ENCODE results near the gene WFS1.

The WFS1 gene, protein sequence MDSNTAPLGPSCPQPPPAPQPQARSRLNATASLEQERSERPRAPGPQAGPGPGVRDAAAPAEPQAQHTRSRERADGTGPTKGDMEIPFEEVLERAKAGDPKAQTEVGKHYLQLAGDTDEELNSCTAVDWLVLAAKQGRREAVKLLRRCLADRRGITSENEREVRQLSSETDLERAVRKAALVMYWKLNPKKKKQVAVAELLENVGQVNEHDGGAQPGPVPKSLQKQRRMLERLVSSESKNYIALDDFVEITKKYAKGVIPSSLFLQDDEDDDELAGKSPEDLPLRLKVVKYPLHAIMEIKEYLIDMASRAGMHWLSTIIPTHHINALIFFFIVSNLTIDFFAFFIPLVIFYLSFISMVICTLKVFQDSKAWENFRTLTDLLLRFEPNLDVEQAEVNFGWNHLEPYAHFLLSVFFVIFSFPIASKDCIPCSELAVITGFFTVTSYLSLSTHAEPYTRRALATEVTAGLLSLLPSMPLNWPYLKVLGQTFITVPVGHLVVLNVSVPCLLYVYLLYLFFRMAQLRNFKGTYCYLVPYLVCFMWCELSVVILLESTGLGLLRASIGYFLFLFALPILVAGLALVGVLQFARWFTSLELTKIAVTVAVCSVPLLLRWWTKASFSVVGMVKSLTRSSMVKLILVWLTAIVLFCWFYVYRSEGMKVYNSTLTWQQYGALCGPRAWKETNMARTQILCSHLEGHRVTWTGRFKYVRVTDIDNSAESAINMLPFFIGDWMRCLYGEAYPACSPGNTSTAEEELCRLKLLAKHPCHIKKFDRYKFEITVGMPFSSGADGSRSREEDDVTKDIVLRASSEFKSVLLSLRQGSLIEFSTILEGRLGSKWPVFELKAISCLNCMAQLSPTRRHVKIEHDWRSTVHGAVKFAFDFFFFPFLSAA

DNA sequence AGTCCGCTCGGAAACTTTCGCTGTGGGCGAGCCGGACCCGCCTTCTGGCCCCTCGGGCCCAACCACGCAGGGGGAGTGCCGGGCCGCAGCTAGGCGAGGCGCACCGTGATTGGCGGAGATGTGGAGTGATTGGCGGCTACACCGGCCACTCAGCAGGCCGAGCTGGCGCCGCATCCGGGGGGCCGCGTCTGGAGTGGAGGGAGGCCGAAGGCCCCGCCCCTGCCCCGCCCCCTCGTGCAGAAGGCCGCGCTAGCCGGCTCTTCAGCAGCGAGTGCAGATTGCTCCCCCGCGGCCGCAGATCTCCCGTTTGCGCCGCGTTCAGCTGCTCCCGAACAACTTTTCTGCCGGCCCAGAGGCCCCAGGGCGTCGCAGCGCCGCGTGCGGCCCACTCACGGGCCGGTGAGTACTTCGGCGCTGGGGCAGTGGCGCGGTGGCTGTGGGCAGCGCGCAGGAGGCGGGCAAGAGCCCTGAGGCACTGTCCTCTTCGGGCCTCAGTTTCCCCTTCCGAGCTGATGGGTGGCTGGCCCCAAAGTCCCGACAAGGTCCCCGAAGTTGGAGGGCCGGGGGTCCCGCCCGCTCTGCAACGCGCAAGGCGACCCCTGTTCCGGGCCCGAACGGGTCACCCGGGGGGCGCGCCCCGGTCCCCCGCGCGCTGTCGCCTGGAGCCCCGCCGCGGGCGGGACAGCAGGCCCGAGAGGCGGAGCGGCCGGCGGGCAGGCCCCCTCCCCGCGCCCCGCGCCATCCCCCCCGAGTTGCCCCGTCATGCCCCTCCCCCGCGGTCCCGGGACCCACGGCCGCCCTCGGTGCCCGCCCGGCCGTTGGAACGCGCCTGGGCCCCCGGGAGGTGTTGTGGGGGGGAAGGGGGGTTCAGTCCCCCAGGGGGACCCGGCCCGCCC lies at the start of gene WFS1:
TSS of gene WFS1 (plus strand) at position 235 of the 896 bp plus-strand sequence. CDS start 7,606 bp downstream, outside the sequence.
- peak; percentile 86 for DNase-seq

DNA sequence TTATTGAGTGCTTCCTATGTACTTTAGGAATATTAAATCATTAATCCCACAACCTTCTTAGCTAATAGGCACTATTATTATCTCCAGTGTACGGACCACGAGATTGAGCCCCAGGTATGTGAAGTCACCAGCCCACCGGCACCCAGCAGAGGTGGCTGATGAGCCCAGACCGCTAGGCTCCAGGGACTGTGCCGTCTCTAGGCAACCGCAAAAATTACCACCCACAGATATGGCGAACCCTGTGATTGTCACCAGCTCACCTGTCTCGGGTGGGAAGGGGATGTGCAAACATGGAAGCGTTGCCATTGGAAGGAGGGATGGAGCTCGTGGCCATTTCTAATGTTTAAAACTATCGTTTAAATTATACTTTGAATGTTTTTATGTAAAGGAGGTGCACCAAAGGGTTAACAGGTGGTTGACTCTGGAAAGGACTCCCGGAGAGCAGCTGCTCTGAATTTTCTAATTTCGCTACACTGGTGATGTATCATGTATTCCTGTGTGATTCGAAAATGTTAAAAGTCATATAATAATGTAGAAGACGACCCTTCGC lies 48.3 kb upstream of the WFS1 start:
- no peak for DNase-seq

DNA sequence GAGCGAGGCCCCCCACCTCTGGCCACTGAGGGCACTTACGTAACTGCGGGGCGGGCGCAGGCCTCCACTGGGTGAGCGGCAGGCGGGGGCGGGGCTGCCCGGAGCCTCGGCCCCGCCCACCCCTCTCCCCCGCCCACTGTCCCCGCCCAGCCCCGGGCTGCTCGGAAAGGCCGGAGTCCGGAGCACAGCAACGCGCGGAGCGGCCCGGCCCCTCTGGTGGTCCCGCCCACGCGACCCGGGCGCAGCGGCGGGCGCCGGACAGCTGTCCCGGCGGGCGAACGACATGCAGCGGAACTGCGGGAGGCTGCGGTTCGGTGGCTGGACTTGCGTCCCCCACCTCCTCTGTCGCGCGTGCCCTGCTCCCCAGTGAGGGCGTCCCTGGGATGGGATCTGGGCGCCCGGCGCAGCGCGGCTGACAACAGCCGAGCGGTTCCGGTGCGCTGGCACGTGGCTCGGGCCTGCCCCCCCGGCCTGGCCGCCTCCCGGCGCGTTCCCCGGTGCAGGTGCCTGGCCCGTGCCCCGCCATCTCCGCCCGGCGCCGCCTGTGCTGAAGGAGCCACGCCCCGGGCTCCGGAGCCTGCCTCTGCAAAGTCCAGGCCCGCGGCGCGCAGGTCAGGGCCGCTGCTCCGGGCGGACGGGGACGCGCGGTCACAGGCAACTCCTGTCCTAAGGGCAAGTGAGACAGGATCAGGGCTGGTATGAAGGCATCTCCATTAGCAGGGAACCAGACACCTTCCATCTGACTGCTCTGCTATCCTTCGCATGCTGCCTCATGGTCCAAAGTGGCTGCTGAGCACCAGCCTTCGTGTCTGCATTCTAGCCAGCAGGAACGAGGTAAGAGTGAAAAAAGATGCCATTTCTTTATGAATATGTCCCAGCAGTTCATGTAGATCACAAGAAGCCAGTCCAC lies 47.5 kb upstream of the WFS1 start:
- DNase-seq: no peak

DNA sequence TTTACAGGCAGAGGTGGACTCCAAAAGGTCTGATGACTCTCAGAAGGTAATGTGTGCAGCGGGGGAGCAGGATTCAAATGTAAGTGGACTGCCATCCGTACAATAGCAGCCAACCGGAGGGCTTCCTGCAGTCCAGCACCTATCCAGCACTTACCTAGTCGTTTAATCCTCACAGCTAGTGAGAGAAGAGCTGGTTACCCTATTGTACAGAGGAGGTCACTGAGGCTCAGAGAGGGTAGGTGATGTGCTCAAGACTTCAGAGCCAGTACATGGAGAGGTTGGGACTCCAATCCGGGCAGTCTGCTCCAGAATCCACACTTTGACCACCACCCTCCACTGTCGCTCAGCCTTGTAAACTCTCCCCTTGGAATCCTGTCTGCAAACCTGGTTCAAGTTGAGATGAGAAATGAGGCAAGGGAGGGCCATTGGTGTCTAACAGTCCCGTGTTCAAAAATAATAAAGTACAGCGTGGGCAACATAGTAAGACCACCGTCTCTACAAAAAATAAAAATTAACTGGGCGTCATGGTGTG lies 46.8 kb upstream of the WFS1 start:
- no peak for DNase-seq

DNA sequence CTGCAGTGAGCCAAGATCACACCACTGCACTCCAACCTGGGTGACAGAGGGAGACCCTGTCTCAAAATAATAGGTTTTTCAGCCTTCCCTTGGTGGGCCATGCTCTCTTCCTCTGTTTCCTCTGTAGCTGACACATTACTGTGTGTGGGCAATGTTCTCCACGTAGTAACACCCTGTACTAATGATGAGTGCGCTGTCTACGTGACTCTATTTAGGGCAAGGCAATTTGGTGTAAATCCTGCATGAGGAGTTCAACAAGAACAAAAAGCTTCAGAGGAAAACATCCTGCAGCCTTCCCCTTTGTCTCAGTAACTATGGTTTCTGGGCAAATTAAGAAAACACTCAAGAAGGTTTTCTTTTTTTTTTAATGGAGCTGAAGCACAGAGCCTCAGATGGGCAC lies 44.9 kb upstream of the WFS1 start:
- DNase-seq: no peak

DNA sequence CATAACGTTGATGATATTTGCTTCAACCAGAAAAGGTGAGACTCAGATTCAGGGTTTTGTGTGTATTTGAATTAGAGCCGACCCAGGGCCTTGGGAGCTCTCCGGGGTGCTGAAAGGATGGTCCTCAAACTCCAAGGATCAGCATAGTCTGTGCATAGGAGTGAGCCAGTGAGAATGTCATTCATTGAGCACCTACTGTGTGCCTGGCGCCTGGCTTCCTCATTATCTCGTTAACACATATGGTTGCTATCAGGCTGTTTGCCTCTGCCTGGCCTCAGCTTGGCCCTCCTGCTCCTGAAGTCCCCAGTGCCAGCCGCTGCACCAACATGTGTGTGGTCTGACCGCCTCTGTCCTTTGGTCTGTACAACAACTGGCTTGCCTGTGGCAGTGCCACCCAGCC lies 44.2 kb upstream of the WFS1 start:
- no peak for DNase-seq

DNA sequence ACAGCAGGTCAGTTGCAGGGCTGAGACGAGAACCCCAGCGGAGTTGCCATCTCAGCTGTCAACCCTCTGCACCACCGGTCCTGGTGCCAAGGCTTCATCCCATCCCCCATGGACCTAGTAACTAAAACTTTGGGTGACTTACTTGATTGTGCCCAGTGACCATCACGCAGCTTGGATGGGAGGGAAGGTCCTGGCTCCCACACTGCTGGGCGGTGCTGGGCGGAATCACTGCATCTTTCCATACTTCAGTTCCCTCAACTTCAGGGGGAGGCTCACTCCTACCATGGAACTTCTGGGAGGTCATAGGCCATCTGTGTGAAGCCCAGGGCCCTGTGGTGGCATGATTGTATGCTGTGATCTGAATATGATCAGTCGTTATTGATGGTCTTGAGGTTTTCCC lies 43.1 kb upstream of the WFS1 start:
- no peak for DNase-seq

DNA sequence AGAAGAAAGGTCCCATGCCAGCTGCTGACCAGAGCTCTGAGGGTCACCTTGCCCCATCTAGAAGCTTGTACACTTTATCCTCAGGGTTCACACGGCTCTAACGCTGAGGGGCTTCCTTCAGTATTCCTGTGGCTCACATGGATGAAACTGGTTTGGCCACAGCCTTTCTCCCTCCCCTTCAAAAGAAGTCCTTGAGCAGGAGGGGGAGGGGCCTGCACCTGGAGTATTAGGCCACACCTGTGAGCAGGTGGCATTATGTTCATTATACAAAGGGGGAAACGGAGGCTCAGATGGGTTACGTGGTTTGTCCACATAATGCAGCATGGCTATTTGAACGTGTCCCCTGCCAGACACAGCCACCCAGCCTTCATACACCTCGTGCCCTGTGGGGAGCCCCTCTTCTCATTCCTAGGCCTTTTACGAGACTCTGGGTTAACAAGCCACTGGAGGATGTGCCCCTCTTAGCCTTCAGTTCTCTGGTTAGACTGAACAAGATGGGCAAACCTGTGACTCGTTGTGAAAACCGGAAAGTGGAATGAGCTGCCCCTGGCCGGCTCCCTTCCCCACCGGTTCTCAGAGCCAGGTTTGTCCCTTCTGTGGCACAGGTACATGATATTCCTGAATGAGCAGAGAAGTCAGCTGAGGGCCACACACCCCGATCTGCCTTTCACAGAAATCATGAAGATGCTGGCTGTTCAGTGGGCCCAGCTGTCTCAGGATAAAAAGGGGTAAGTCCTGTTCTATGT lies 42.1 kb upstream of the WFS1 start:
- no peak for DNase-seq

DNA sequence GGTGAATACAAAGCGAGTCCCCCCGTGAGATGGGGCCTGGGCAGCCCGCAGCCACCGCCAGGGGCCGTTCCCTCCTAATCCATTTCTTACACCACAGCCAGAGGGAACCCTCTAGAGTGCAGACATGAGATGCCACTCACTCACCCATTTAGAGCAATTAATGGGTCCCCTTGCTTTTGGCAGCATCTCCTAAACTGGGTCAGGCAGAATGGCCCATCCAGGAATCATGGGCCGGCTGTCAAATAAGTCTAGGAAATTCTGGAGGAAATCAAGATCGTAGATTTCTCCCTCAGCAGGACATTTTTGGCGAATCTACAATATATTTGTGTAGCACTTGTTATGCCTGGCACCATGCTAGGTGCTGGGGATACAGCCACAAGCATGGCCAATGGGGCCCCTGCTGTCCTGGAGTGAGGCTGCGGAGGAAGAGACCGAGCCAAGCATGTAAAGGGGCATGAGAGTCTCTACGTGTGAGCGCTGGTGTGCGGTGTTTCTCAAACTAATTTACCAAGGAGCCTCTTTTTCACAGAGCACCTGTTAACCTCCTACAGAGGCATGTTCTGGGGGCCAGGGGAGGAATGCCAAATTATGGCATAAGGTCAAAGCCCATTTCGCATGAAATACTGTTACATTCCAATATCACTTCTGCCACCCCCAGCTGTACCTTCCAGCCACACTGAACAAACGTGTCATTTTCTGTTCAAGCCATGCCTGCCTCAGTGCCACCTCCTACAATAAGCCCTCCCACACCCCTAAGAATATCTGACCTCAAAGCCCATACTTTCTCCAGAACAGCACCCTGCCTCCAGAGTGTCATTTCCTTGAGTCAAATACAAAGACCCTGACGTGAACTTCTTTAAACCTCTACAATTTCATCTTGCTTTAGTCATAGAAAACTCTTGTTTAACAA lies 41.2 kb upstream of the WFS1 start:
- DNase-seq: no peak

DNA sequence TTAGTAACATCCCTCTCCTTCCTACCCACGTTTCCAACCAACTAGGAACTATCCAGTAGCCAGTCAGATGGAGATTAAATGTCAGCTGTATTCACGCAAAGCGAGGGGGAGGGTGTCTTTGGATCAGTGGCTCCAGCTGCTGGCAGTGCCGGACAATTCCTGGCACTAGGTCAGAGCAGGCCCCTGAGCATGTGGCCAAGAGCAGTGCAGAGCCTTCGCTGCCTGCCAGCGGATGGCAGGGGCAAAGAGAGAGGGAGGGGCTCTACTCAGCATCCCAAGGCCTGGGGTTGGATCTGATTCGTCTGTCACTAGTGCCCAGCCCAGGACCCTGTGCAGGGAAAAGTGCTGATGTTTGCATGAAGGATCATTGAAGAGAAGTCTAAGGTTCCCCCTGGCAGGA lies 40.6 kb upstream of the WFS1 start:
- no peak for DNase-seq

DNA sequence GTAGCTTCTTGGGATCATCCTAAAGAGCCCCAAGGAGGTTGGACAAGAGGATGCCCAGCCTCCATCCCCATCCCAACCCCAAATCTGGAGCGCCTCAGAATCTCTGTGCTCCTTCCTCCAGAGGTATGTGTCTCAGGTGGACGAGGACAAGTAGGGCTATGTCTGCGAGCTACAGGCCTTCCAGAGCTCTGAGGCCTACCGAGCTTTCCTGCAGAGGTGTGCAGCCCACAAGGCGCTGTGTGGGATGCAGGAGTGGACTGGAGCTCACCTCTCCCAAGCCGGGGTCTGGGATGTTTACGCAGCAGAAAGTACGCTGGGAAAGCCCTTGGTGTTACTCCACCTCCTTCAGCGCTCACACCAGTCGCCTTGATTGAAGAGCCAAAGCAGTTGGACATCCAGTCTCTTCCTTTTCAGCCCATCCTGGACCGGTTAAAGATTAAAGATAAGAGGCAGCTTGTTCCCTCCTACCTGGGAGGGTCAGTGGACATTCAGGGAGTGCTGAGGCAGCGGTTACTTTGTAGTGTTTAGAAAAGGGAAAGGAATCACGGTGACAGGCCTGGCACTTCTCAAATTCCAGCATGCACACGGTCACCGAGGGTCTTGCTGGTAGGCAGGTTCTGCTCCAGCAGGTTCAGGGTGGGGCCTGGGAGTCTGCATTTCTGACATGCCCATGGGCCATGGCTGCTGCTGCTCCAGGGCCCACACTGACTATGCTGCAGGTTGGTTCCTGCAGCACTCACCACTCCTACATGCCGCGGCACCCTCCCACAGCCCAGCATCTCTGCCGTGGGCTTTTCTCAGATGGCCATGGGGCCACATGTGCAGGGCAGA lies 39.8 kb upstream of the WFS1 start:
- no peak for DNase-seq

DNA sequence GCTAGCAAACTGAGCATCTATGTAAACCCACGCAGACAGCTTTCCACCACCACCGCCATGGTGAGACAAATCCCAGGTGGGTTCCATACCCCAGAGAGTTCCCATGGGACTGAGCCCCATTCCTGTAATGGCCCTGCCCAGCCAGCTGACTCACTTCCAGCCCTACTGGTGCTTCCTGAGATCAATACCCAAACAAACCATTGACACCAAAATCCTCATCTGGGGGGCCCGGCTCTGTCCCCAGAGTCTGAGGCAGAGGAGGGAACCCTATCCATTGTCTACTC lies 39.2 kb upstream of the WFS1 start:
- no peak for DNase-seq

DNA sequence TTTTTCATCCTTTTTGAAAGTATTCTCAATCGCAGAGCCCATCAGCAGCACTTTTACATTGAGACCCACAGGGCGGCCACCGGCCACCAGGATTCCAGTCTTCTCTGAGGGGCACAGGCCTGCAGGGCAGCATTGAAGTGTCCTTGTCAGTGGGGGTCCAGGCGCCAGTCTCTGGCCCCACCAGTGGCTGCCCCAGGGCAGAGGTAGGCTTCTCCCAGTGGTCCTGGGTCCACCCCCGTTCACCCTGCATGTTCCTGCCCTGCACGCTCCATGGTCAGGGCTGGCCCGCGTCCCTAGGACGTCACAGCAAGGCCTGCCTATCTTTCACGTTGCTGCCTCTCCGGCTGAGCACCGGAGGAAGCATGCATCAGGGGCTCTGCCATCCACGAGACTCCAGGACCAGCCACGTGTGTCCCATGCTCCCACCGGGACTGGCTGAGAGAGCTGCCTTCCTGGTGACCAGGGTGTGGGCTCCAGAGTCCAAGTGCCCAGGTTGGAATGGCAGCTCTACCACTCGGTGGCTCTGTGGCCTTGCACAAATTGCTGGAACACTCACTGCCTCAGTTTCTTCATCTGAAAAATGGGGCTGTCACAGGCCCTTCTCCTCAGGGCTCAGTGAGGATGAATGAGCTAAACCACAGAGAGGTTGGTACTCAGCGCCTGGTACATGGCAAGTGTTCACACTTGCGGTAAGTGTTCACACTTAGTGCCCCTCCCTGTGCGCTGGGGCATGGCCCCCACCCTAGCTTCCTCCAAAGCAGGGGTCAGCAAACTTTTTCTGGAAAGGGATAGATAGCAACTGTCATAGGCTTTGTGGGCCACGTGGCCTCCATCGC lies 38.6 kb upstream of the WFS1 start:
- DNase-seq: no peak

DNA sequence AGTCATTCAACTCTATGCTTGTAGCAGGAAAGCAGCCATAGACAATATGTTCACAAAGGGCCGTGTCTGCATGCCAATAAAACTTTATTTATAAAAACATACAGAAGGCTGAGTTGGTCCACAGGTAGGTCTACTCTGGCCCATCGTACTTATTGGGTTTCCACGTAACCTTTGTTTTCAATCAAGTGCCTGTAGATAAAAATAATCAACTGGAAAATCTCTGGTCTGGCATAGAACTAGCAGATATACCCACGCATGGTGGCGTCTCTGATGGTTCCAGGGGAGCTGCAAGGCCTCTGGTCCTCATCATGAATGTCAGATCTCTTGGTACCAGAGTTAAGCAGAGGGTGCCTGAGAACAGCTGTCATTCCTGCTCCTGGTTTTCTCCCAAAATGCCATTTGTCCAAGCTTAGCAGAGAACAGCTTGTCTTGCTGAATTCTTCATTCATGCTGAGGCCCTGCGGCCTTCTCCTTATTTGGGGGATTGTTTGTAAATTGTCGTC lies 37.9 kb upstream of the WFS1 start:
- no peak for DNase-seq

DNA sequence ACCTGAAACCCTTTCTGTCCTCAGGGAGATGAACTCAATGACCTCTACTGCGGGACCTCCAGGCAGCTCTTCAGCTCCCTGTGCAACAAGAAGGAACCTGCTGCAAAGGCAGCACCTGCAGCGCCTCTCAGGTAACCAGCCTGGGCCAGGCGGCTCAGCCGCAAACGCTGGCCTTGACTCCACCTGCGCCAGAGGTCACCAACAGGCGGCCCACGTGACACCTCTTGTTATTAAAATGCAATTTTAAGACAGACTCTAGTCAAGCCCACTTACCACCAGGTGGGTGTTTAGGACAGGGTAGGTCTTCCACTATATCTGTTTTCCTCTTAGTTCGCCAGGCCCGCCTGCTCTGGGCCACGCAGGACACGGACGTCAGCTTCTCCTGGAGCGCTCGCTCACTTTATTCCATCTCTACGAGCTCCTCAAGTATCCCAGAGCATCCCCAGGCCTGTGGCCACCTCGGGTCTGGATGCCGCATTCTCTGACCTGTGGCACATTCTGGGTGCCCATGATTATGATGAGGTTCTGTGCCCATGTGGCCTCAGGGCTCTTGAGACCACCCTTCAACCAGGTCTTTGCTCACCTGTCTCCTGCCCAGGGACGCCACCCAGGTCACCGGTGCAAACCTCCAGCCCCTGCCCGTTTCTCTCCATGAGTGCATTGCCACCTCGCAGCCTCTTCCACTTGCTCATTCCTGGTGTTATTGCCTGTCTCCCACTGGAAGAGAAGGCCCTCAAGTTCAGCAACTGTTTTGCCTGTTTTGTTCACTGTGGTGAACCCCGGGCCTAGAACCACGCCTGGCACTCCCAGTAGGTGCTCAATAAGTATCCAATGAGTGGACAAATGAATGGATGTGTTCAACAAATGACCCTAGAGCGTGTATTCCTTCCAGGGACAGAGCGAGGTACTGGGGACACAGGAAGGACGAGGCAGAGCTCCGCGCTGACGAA lies 36.5 kb upstream of the WFS1 start:
- no peak for DNase-seq

DNA sequence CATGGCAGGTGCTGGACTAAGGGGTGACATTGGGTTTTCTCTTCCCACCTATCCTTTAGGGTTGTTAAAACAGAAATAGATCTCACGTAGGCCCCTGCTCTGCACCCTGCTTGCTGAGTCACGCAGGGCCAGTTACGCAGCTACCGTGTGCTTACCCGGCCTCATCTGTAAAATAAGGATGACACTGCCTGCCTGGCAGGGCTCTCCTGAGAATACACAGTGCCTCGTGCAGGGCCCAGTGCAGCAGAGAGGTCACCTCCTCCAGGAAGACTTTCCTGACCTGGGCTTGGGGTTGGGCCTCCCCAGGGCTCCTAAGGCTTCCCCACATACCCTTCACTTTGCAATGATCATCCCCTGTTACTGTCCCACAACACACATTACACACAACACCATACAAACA lies 35.7 kb upstream of the WFS1 start:
- no peak for DNase-seq
